Activated CD4-positive, alpha-beta T cell treated with anti-CD3 and anti-CD28 coated beads, Interleukin-10, Interleukin-2, amounts not matched to agents 100 ng/mL and 50 ng/mL, durations not matched to agents 16 hours and 8 hours (primary cell): ENCODE measurements around the gene CRACDL.
"Not testable (repeated sequence)": the region's sequence is repeated elsewhere in the genome, so short reads cannot be mapped to it uniquely, and the experiment has no call there.

ENCODE experiments used
- DNase-seq: peaks from one replicate; pipeline ENCODE4 v3.0.0-alpha.2; 2020

CRACDL gene

GRCh38 chr2:98771264-98771663 is 164.8 kb downstream of the CRACDL start:
- DNase-seq = no peak

DNA sequence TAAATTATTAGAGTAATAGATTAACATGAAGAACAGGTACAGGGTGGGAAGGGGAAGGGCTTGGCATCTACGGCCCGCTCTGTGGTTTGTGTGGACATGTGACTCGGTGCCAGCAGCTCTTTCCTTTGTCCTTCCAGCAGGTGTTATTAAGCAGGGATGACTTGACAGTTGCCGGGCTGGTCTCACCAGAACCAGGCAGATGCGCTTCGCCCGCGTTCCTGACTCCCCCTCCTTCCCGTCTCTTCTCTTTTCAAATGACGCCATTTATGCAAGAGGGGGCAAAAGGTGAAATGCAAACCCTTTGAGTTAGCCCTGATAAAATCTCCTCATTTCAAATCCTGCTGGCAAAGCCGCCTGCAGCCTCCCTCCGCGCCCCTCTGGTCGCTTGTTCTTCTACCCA is 166.2 kb downstream of the CRACDL start:
- DNase-seq = no peak

- no peak for DNase-seq
Measured at GRCh38 chr2:98769114-98769476, 166.9 kb downstream of the CRACDL start.

- no peak for DNase-seq
Measured at GRCh38 chr2:98768384-98769113, 167.5 kb downstream of the CRACDL start.

DNA sequence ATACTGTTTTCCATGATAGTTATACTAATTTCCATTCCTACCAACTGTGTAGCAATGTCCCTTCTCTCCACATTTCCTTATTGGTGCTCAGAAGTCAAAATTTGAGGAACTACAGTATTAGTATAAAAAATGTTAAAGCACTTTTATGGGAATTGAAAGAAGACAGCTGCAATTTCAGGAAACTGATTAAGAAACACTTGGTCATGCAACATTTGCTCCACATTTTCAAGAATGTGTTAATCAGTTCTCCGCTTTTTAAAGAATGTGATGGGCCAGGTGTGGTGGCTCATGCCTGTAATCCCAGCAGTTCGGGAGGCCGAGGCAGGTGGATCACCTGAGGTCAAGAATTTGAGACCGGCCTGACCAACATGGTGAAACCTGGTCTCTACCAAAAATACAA is 171.5 kb downstream of the CRACDL start:
- no peak for DNase-seq

DNA sequence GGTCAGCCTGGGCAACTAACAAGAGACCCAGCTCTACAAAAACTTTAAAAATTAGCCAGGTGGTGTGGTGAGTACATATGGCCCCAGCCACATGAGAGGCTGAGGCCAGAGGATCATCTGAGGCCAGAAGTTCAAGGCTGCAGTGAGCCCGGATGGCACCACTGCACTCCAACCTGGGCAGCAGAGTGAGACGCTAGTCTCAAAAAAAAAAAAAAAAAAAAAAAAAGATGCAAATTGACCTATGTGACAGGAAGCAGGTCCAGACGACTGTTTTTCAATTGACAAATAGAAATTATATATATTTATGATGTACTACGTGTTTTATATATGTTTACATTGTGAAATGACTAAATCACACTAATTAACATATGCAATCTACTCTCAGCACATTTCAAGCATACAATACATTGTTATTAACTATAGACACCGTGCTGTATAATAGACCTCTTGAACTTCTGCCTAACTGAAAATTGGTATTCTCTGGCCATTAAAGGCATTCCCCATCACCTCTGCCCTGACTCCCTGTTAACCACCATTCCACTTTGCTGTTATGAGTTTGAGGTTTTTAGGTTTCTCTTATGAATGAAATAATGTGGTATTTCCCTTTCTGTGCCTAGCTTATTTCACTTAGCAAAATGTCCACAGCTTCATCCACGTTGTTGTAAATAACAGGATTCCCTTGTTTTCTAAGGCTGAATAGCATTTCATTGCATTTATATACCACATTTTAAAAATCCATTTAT is 172.6 kb downstream of the CRACDL start:
- no peak for DNase-seq

GRCh38 chr2:98761909-98762308 is 174.1 kb downstream of the CRACDL start:
- no peak for DNase-seq

DNA sequence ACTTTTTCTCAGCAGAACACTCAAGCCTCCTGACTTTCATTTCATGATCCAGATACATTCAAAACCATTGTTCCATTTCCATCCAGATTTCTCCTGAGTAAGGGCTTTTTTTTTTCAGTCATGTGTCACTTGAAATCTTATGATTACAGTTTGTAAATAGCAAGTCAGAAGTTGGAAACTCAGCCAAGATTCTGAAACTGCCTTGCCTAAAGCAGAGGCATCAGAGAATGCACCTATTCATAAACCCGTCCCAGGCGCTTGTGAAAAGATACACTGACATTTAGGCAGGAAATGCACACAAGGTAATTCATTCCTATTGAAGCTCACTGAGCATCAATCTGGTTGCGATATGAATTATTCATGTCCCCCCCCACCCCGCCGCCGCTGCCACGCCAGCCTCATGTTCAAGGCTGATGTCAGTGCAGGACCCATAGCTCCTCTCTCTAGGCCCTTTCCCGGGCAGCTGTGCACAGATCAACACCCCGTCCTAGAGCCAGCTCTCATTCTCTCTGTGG is 174.7 kb downstream of the CRACDL start:
- DNase-seq = peak; percentile 69

DNA sequence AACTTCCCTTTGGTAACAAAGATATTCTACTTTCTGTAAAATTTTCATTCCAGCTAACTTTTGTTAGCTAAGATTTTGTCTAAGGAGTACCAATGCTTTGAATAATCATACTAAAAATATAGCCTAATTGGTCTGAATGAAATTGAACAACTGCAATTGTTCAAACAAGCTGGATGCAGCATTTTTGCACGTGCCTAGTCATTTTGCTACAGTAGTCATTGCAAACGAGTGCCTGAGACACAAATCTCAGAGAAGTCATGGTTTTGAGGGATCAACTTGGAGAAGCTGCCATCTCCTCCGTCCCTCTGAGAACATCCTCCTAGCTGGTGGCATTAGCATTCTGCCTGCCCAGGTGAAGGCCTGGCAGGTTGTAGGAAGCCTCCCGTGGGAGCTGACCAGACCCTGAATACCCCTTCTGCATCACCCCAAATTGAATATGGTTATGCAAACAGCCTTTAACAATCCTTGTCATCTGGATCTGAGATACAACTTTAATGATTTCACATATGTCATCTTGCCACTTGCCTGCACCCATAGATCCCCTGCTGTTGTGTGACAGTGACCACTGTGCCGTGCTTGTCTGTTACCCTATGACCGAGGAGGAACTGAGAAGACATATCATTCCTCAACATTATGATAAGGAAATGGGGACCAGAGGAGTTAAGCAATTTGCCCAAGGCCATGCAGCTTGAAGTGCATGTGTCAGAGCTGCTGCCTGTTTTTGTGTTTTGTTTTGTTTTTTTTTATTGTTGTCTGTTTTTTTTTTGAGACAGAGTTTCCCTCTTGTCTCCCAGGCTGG is 176.0 kb downstream of the CRACDL start:
- DNase-seq = no peak

GRCh38 chr2:98759338-98759737 is 176.7 kb downstream of the CRACDL start:
- no peak for DNase-seq

DNA sequence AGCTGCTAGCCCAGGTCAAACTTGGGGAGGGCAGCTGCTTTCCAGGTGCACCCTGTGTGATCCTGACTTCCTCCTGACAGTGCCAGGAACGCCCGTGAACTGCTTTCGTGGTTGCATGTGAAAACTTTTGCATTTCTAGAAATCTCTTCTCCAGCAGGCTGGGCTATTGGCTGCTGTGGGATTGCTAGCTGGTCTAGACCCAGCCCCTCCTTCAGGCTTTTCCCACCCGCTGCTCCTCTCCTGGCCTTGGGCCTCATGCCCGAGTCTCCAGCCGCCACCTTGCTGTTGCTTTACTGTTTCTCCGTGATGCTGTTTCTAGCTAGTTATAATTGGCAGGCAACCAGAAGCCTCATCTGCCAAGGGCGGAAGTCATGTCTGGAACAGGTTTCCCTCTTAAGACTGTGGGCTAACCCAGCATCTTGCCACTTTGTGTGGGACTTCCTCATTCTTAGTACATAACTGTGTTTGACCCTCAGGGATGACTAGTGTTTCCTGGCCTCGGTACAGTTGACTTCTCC is 178.1 kb downstream of the CRACDL start:
- peak; percentile 66 for DNase-seq

- no peak for DNase-seq
Measured at GRCh38 chr2:98753801-98754200, 182.2 kb downstream of the CRACDL start.

DNA sequence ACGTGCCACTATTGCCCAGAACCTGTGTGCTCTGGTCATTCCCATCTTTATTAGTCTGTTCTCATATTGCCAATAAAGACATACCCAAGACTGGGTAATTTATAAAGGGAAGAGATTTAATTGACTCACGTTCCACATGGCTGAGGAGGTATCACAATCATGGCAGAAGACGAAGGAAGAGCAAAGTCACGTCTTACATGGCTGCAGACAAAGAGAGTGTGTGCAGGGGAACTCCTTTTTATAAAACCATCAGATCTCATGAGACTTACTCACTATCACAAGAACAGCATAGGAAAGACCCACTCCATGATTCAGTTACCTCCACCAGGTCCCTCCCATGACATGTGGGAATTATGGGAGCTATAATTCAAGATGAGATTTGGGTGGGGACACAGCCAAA is 183.3 kb downstream of the CRACDL start:
- not testable (repeated sequence) for DNase-seq

- no peak for DNase-seq
Measured at GRCh38 chr2:98751748-98752147, 184.3 kb downstream of the CRACDL start.

DNA sequence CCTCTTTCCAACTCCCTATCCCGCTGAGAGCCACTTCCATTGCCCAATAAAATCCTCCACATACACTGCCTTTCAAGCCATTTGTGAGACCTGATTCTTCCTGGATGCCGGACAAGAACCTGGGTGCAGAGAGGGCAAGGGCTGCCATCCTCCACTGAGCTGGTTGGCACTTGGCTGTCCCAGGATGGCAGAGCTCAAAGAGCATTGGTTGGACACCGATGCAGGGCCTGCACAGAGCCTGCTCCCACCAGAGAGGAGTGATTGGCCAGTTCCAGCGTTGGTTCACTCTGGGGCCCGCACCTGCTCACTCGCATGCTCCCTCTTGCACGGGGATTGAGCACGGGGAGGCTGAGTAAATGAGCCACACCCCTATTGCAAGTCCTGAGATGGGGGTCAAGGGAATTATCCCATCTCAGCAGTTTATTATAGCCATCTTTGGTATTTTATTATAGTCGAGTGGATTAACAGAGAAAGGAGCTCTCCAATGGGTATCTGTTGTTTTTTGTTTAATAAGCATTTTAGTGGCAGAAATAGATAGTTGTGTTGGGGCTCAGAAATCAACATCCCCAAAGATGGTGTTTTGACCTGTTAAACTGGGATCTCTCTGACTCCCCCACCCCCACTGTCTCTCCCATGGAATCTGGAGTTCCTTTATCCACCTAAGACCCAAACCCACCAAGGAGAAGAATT is 185.3 kb downstream of the CRACDL start:
- no peak for DNase-seq

- no peak for DNase-seq
Measured at GRCh38 chr2:98749066-98749450, 187.0 kb downstream of the CRACDL start.

DNA sequence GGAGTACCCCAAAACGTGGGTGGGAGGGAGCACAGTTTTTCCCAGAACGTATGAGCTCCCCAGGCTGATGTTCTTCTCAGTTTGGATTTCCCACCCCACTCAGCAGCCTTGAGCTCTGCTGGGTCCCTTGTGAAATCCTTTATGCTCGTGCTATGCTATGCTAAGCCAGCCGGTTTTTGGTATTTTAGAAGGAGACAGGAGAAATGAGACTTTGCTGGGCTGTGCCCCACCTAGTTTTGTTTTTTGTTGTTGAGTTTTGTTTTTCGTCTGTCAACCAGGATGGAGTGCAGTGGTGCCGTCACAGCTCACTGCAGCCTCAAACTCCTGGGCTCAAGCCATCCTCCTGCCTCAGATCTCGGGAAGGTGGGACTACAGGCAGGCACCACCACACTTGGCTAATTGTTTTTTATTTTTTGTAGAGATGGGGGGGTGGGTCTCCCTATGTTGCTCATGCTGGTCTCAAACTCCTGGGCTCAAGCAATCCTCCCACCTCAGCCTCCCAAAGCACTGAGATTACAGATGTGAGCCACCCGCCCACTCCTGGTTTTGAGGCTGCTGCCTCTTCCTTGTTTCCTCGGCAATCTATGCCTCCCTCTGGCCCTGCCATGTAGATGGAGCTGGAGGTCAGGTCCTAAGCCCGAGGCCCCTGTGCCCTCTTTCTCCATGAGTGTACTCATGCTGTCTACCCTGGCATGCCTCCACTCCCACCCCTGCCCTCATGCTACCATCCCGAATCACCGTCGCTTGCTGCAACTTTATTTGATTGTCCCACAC is 187.5 kb downstream of the CRACDL start:
- DNase-seq = no peak

DNA sequence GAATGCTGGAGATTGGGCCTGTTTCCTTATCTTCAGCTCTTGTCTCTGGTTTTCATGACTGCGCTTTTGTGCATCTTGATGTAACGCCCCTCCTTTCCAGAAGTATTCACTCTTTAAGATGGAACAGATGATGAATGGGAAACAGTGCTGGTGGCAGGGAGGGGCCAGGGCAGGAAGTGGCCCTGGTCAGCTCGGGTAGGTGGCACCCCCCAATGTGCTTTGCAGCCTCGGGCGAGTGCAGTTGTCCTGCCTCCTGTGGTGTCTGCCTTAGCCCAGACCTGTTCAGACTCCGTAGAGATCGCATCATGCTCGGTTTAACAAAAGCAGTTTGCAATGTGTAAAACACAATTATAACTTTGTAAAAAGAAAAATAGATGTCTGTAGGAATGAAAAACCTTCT is 188.1 kb downstream of the CRACDL start:
- DNase-seq = no peak

DNA sequence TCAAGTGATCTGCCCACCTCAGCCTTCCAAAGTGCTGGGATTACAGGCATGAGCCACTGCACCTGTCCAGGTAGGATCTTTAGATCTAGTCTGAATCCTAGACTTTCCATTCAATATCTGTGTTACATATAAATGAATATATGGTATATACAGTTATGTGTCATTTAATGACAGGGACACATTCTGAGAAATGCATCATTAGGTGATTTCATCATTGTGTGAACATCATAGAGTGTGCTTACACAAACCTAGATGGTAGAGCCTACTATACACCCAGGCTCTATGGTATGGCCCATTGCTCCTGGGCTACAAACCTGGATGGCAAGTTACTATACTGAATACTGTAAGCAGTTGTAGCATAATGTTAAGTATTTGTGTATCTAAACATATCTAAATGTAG is 189.6 kb downstream of the CRACDL start:
- DNase-seq = no peak

- no peak for DNase-seq
Measured at GRCh38 chr2:98744595-98744994, 191.4 kb downstream of the CRACDL start.
